ENCODE data around the gene PEAK1. TPM values are rescaled to one million over a fixed set of nuclear protein-coding genes. Genes with fewer than 3 reads are reported as not detected.
"Not testable (repeated sequence)": the region's sequence is repeated elsewhere in the genome, so short reads cannot be mapped to it uniquely, and the experiment has no call there.

The PEAK1 gene
- polyA plus RNA-seq, 4 donors = 26.6 to 30.6 (median 28.6) TPM

DNA sequence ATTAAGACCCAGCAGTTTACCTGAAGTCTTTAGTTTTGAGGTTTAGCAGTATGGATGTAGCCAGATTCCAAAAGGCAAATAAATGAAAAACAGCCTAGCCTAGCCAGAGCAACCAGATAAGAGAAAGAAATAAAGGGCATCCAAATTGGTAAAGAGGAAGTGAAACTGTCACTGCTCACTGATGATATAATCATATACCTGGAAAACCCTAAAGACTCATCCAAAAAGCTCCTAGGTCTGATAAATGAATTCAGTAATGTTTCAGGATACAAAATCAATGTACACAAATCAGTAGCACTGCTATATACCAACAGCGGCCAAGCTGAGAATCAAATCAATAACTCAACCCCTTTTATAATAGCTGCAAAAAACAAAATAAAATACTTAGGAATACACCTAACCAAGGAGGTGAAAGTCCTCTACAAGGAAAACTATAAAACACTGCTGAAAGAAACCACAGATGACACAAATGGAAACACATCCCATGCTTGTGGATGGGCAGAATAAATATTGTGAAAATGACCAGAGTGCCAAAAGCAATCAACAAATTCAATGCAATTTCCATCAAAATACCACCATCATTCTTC, 13.6 kb downstream of the PEAK1 start:
- DNase-seq (ENCODE audit: low read depth in 4 of 4, low spot score in 3 of 4) = not testable (repeated sequence)

DNA sequence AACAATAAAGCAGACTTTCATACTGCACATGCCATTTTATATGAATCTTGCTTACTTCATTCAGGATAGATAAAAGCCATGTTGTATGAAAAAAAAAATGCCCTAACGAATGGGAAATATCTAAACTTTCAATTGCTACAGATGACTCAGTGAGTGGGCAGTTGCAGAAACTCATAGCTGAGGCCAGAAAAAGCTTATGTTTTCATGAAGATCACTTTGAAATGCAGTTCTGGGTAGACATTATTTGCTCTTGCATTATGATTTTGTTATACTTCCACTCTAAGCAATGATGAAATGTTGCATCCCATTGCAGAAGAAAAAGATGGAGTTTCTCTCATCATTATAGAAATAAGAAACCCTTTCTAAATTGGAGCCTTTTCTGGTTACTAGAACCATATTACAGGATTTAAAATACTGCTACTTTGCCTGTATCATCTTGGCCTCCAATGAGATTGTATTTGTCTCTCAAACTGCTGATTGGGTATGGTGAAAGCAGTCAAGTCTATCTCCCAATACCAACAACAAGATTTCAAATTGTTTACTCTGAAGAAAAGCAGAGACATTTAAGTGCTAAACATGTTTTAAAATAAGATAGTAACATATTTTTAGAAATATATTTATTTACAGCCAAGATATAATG, 17.0 kb downstream of the PEAK1 start:
- no peak for DNase-seq (ENCODE audit: low read depth in 4 of 4, low spot score in 3 of 4)

DNA sequence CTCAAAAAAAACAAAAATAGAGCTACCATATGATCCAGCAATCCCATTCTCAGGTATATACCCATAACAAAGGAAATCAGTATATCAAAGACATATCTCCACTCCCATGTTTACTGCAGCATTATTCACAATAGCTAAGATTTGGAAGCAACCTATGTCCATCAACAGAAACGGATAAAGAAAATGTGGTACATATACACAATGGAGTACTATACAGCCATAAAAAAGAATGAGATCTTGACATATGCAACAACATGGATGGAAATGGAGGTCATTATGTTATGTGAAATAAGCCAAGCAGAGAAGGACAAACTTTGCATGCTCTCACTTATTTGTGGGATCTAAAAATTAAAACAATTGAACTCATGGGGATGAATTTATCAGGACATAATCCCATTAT, 19.6 kb downstream of the PEAK1 start:
- no peak for DNase-seq (ENCODE audit: low read depth in 4 of 4, low spot score in 3 of 4)

DNA sequence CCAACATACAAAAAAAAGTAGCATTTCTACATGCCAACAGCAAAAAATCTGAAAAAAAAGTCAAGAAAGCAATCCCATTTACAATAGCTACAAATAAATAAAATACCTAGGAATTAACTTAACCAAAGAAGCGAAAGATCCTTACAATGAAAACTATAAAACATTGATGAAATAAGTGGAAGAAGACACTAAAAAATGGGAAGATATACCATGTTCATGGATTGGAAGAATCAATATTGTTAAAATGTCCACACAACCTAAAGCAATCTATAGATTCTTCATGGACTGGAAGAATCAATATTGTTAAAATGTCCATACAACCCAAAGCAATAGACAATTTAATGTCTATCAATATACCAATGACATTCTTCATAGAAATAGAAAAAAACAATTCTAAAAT, 21.0 kb downstream of the PEAK1 start:
- no peak for DNase-seq (ENCODE audit: low read depth in 4 of 4, low spot score in 3 of 4)

DNA sequence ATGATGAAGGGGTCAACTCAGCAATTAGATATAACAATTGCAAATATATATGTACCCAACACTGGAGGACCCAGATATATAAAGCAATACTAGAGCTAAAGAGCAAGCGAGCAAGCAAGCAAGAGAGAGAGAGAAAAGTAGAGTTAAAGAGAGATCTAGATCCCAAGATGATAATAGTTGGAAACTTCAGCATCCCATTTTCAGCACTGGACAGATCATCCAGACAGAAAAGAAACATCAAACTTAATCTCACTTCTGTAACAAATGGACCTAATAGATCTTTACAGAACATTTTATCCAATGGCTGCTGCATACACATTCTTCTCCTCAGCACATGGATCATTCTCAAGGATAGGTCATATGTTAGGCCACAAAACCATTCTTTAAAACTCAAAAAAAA, 23.2 kb downstream of the PEAK1 start:
- DNase-seq (ENCODE audit: low read depth in 4 of 4, low spot score in 3 of 4) = no peak

DNA sequence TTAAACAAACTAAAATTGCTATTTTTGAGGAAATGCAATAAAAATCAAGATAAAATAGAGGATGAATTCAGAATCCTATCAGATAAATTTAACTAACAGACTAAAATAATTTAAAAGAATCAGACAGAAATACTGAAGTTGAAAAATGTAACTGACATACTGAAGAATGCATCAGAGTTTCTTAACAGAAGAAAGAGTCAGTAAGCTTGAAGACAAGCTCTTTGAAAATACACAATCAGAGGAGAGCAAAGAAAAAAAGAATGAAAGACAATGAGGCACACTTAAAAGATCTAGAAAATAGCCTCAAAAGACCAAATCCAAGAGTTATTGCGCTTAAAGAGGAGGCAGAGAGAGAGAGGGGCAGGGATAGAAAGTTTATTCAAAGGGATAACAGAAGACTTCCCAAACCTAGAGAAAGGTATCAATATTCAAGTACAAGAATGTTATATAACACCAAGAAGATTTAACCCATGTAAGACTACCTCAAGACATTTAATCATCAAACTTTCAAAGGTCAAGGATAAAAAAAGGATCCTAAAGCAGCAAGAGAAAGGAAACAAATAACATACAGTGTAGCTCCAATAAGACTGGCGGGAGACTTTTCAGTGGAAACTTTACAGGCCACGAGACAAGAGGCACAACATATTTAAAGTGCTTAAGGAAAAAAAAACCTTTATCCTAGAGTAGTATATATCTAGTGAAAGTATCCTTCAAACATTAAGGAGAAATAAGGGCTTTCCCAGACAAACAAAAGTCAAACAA, 24.7 kb downstream of the PEAK1 start:
- DNase-seq (ENCODE audit: low read depth in 4 of 4, low spot score in 3 of 4) = no peak

DNA sequence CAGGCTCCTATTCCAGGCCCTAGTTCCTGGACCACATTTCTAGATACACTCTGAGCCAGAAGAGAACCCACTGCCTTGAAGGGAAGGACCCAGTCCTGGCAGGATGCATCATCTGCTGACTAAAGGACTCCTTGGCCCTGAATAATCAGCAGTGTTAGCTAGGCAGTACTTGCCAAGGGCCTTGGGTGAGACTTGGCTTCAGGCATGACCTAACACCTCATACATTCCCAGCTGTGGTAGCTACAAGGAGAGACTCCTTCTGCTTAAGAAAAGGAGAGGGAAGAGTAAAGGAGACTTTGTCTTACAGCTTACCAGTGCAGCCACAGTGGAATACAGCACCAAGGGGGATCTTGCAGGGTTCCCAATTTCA, 26.4 kb downstream of the PEAK1 start:
- no peak for DNase-seq (ENCODE audit: low read depth in 4 of 4, low spot score in 3 of 4)

DNA sequence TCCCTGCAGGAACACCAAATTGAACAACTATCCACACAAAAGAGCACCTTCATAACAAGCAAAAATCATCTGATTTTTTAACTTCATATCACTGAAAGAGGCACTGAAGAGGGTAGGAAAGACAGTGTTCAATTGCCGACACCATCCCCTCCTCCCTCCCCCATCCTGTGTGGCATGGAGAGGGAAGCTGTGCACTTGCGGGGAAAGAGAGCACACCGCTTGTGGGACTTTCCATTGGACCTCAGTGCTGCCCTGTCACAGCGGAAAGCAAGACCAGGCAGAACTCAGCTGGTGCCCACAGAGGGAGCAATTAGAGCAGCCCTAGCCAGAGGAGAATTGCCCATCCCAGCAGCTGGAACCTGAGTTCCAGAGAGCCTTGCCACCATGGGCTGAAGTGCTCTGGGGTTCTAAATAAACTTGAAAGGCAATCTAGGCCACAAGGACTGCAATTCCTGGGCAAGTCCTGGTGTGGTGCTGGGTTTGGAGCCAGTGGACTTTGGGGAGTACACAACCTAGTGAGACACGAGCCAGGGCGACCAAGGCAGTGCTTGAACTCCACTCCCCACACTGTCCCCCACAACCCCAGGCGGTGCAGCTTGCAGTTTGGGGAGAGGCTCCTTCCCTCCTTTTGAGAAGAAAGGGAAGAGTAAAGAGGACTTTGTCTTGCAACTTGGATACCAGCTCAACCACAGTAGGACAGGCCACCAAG, 27.0 kb downstream of the PEAK1 start:
- DNase-seq (ENCODE audit: low read depth in 4 of 4, low spot score in 3 of 4) = no peak

DNA sequence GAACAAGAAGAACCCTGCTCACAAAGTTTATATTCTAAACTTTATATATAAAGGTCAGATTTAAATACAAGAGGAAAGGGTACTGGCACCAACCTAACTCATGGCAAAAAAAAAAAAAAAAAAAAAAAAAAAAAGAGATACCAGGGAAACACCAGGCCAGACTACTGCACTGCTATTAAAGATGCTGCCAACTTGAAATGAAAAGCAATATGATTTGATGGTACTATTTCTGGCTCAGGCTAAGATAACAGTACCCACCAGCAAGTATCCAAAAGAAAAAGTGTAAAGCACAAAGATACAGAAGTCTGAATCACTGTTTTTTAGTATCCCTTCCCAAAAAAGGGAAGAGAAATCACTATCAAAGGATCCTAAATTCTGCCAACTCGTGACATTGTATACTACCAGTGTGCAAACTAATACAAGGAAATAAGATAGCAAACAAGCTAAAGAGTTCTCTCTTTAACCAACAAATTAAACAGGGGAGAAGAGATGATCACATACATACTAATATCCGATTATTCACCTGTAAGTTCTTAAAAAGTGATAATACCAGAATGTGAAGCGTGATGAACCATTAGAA, 28.4 kb downstream of the PEAK1 start:
- DNase-seq (ENCODE audit: low read depth in 4 of 4, low spot score in 3 of 4) = no peak

DNA sequence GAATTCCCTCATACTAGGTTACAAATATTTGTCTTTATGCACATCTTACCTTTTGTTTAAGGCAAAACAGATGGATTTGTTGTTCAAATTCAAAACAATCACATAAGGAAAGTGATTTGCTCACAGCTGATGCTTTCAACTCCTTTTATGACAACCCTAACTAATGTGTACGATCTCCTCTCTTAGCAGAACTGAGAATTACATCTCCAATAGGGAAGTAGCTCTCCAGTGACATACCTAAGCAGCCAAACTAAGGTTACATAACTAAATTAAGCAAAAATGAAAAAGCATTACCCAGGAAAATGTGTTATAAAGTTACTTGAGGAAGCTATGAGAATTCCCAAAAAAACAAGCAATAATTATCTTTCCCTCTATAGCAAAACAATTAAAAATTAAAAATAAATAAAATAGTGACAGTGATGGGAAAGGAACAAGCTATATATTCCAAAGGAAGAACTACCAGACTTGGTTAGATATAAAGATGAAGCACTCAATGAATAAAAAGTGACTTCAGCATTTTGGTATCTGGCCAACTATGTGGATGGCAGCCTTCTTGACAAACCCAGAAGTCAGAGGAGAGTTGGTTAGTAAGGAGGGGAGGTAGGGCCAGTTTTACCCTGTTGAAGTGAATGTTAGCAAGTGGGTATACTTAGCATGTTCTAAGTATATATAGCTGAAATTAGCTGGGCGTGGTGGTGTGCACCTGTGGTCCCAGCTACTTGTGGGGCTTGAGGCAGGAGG, 32.4 kb downstream of the PEAK1 start:
- no peak for DNase-seq (ENCODE audit: low read depth in 4 of 4, low spot score in 3 of 4)

DNA sequence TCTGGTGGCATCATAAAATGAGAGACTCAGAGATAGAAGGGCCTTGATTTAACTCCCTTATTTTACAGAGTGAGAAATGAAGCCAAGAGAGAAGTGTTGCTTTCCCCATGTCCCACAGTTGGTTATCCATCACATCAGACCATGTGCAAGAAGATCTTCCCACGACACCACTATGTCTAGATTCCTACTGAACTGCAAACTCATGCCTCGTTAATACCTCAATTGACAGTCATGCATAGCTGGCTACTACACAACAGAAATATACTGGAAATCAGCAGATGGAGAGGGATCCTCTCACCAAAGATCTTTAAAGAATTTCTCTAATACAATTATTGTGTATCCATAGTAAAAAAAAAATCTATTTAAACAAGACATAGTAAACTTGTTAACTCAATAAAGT, 33.3 kb downstream of the PEAK1 start:
- no peak for DNase-seq (ENCODE audit: low read depth in 4 of 4, low spot score in 3 of 4)

DNA sequence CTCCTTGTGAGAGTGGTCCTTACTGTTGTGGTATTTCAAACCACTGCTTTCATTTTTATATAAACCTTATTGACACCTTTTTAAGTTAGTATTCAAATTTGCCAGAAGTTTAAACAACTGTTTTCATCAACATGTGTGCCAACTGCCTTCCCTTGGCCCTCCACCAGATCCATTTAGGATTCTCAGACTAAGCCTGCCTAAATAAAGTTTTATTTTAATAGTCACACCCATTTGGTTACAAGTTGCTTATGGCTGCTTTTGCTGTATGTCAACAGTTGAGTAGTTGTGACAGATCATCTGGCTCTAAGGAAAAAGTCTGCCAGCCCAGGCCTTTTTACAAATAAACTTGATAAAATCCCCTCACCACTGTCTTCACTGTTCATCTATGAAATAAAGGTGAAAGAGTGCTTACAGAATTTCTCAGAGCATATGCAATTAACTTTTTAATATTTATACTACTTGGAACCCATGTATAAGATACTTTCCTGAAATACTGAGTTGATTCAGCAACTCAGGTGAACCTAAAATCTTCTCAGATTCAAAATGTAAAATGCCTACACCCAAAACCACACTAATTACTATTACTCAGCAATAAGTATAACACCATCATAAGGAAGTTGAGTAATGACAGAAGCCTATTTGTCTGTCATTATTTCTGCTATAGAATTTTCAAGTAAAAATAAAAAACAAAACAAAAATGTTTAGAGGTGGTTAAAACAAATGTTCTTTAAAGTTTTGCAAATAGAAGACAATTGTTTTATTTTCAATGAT, 35.1 kb downstream of the PEAK1 start:
- no peak for DNase-seq (ENCODE audit: low read depth in 4 of 4, low spot score in 3 of 4)

DNA sequence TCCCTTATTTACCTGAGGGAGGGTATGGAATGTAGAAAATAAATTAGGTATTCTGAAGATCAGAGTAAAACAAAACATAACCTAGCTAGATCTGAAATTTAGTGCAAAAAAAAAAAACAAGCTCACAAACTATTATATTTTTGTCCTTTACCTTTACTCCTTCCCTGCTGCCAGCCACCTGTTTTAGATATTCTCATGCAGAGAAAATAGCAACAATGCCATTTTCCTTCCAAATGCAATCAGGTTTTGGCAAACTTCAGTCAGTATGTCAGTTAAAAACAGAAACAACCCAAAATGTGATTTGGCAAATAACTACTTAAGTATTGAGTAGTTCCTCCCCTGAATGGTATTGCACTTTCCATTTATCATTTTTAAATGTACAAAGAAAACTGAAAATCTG, 35.8 kb downstream of the PEAK1 start:
- DNase-seq (ENCODE audit: low read depth in 4 of 4, low spot score in 3 of 4) = no peak

DNA sequence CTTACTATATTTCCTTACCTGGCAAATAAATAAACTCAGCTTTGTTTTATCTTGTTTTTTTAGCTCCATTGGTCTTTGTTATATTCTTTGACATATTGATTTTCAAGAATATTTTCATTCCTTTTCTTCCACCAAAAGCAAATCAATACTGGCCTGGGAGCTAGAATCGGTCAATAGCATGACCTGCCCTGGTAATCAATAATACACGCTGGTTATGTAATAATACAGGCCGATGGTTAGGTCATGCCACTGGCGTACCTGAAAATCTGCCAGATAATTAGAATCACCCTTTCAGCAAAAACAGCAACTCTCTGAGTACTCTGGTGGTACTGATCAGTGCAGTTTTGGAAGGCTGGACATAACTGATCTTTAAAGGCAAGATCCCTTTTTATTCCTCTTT, 39.9 kb downstream of the PEAK1 start:
- DNase-seq (ENCODE audit: low read depth in 4 of 4, low spot score in 3 of 4) = no peak

DNA sequence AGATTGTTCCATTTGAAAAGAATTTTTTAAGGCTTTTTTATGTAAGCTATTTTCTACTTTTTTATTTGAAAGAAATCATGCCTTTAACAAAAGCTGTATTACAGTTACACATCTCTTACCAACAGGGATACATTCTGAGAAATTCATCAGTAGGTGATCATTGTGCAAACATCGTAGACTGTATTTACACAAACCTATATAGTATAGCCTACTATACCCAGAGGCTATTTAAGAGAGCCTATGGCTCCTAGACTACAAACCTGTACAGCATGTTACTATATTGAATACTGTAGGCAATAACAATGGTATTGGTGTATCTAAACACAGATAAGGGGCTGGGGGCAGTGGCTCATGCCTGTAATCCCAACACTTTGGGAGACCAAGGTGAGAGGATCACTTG, 43.1 kb downstream of the PEAK1 start:
- no peak for DNase-seq (ENCODE audit: low read depth in 4 of 4, low spot score in 3 of 4)

DNA sequence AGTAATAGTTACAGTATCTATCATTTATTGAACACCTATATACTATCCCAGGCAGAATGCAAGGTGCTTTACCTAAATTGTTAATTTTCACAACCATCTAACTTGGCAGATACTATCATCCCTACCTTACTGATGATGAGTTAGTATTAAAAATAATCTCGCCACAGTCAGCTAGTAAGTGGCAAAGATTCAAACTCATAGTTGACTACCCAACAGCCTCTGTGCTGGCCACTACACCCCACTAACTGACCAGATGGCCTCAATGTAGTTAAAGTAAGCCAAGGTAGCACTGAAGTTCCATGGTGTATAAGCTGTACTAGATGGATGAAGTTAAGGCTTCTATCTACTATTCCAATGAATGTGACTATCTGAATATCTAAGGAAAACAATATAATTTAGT, 44.8 kb downstream of the PEAK1 start:
- no peak for DNase-seq (ENCODE audit: low read depth in 4 of 4, low spot score in 3 of 4)

DNA sequence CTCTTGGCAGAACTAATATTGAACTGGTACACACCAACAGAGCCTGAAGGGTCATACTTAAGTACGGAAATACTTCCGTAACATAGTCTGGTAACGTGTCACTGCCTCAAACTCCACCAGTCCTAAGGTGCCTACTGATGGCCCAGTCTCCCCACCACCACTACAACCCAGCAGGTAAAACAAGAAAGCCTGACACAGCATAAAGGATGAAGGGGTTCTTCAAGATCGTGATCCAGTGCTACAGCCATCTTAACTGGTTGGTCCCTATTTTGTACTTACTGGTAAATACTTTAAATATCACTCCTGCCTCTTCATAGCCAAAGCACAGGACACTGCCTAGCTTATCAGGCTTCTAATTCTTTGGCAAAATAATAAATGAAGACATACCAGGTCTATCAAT, 46.5 kb downstream of the PEAK1 start:
- no peak for DNase-seq (ENCODE audit: low read depth in 4 of 4, low spot score in 3 of 4)

DNA sequence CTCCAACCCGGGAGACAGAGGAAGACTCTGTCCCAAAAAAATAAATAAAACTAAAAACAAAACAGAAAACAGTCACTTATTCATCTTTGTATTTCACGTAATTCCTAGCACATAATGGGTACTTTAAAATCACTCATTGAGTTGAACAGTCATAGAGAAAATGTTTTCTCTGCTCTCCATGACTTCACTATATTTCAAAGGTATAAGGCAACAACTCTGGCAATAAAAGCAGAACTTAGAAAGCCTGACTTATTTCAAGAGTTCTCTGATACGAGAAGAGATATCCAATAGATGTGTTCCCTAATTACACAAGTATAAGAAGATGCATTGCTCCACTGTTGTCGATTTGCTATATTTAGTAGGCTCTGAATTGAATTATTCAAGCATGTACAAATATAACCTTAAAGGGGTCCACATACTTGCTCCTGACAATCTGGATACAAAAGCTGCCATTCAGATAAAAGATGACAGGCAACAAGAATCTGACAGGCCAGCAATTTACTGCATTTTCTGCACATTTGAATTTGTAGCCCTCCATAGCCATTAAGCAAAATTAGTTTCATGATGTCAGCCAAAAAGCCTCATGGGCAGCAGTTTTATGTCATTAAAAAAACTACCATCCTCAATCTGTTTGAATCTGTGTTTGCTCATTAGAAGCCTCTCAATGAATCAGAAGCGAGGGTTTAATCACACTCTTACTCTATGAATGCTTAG, 47.9 kb downstream of the PEAK1 start:
- no peak for DNase-seq (ENCODE audit: low read depth in 4 of 4, low spot score in 3 of 4)

DNA sequence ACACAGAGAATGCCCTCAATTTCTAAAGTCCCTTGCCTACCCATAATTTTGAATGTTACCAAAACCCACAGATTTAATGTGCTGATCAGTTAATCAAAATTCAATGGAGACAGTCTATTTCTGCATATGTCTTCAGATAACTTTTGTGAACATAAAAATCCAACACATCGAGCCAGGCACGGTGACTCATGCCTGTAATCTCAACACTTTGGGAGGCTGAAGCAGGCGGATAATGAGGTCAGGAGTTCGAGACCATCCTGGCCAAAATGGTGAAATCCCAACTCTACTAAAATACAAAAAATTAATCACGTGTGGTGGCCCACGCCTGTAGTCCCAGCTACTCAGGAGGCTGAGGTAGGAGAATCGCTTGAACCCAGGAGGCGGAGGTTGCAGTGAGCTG, 49.3 kb downstream of the PEAK1 start:
- DNase-seq (ENCODE audit: low read depth in 4 of 4, low spot score in 3 of 4) = no peak

Measured in right renal pelvis (tissue), 4 donors.